ENCODE results near the gene TNFSF13. TPM values are rescaled to one million over a fixed set of nuclear protein-coding genes. Genes with fewer than 3 reads are reported as not detected.

TNFSF13 gene
- total and polyA plus RNA-seq, 2 of the 4 experiments (the other 2 are of a cell fraction) = 1.3 TPM; not detected in 1

- H3K4me2 ChIP-seq (ENCODE audit: low read depth, low read length) = peak overlapping the region; percentile 87
- peak overlapping the region; percentile 22; the same call in 1 of the 2 replicates for H3K27ac ChIP-seq (ENCODE audit: insufficient read depth, low read length)
- intact Hi-C loops (cut with micrococcal nuclease) (no loop called here), in situ Hi-C loops (cut with MboI; ENCODE audit: low sequenced_read_pairs) (loop anchor here (5.0 to 25.0 kb wide), 3 partner anchors 37 to 487 kb away; partner anchors contain the start of genes KCTD11 and TMEM95), dilution Hi-C loops (cut with HindIII; ENCODE audit: low sequenced_read_pairs, unreplicated experiment) (no loop called here)
- no peak for DNase-seq
- peaks cover 8% of the 10 kb centered on the region for H3K4me1 ChIP-seq (ENCODE audit: control insufficient read depth, insufficient read depth, low read length)
- peak; percentile 38 for ATAC-seq (ENCODE audit: low read depth)
- no peaks in the 10 kb centered on the region for H4K20me1 ChIP-seq (ENCODE audit: insufficient read depth, low read length)
- peak overlapping the region; percentile 11; the same call in 1 of the 2 replicates for H3K18ac ChIP-seq (ENCODE audit: low read depth, low read length)
- no peak overlapping the region for H3K56ac ChIP-seq (ENCODE audit: extremely low read depth, insufficient read depth, low read length)
- H3K9ac ChIP-seq (ENCODE audit: low read depth, low read length) = peak overlapping the region; percentile 57
- no TSS peak for BruUV-seq (replicated peaks)
- peaks cover 4% of the 10 kb centered on the region; the same call in 1 of the 2 replicates for H3K36me3 ChIP-seq (ENCODE audit: control insufficient read depth, insufficient read depth, low read length)
- no peak for TF ChIP-seq CEBPB (IDR thresholded peaks at IDR 0.05; ENCODE audit: low read depth, low read length)
- peak overlapping the region; percentile 63 for H4K91ac ChIP-seq (ENCODE audit: insufficient read depth, low read depth, low read length)
- peak overlapping the region; percentile 97 for H2AK9ac ChIP-seq (replicated peaks; ENCODE audit: low read depth, low read length, poor library complexity)
- H3K79me1 ChIP-seq (ENCODE audit: low read depth in 1 of 2, low read length in 2 of 2) = peaks cover 0 to 13% of the 10 kb centered on the region in 2 experiments; a peak in 2 of 4 replicates
- peak overlapping the region; percentile 18 for H2BK5ac ChIP-seq (ENCODE audit: low read depth, low read length, poor library complexity, severe bottlenecking)
- POLR2A ChIA-PET (ENCODE audit: unreplicated experiment) = interaction anchor here (0.5 kb wide), 1 partner anchor 136 kb away, joined by 5 read pairs; no protein-coding TSS in a partner anchor
- CTCF ChIA-PET = interaction anchor here (0.6 to 1.8 kb wide), 2 partner anchors 11 to 36 kb away, joined by 3 to 8 read pairs; no protein-coding TSS in a partner anchor
- peak overlapping the region; percentile 71 to 88 for H4K8ac ChIP-seq (ENCODE audit: low read depth in 2 of 2, low read length in 2 of 2)
- peak overlapping the region; percentile 67 for H3K4me3 ChIP-seq (ENCODE audit: insufficient read depth, low read depth, low read length)
- peaks cover 5% of the 10 kb centered on the region; the same call in 1 of the 2 replicates for H3K9me1 ChIP-seq (ENCODE audit: insufficient read depth, low read length)
- H2AK5ac ChIP-seq (ENCODE audit: low read depth, low read length) = peak overlapping the region; percentile 87
- peak overlapping the region; percentile 88 for H4K5ac ChIP-seq (ENCODE audit: low read depth, low read length)
- H3K23ac ChIP-seq (ENCODE audit: low read depth, low read length) = peak overlapping the region; percentile 51
- H3K27me3 ChIP-seq (ENCODE audit: control insufficient read depth, insufficient read depth, low read length) = no peaks in the 10 kb centered on the region
- peak overlapping the region; percentile 98 for H2AFZ ChIP-seq (replicated peaks; ENCODE audit: low read length, poor library complexity)
- no peaks in the 10 kb centered on the region for H3K9me3 ChIP-seq (ENCODE audit: control insufficient read depth, insufficient read depth, low read length)
- peak overlapping the region; percentile 81 for H3K4ac ChIP-seq (ENCODE audit: low read depth, low read length)
- peak overlapping the region; percentile 54 for H2BK120ac ChIP-seq (ENCODE audit: low read depth, low read length)
- WGBS, 2 experiments (ENCODE audit: extremely low coverage in 2 of 2, insufficient read length in 1 of 2) = 82% methylated on average over 17 of the region's 20 CpGs; no CpG with 5 or more reads in 1 of the 2 experiments
- H2BK20ac ChIP-seq (ENCODE audit: low read depth, low read length) = no peak overlapping the region
- peak overlapping the region; percentile 58 for H3K14ac ChIP-seq (replicated peaks; ENCODE audit: low read depth, low read length)
- no peak overlapping the region for H2BK15ac ChIP-seq (ENCODE audit: low read depth, low read length)
Measured at GRCh38 chr17:7549401-7550055, 9.0 kb upstream of the TNFSF13 start.

Data from IMR-90 (cell line).